GM12891 (cell line): ENCODE data around the gene CARNS1.

Source experiments
- DNase-seq: peaks from one replicate; pipeline ENCODE4 v3.0.0; 2011; ENCODE audit warnings: low spot score; ENCODE audit not compliant: insufficient read length
- FAIRE-seq: peaks from 2 replicates; lab custom pipeline; 2011; peaks lifted over from hg19 to GRCh38; lab: Jason Lieb, UNC
- PAX5 ChIP-seq: IDR thresholded peaks from 2 replicates; pipeline ENCODE4 v1.6.1; 2011; ENCODE audit warnings: low read length, moderate library complexity, mild to moderate bottlenecking; ENCODE audit not compliant: insufficient read depth, severe bottlenecking
- POLR2A ChIP-seq: IDR thresholded peaks from 2 replicates; pipeline ENCODE4 v1.6.1; 2011; ENCODE audit warnings: low read depth, low read length, control low read depth
- POLR2AphosphoS5 ChIP-seq: IDR thresholded peaks from 2 replicates; pipeline ENCODE4 v1.6.1; 2011; ENCODE audit warnings: low read depth, low read length, control low read depth
- POU2F2 ChIP-seq: IDR thresholded peaks from 2 replicates; pipeline ENCODE4 v1.6.1; 2011; ENCODE audit warnings: low read depth, mild to moderate bottlenecking, control low read depth, low read length, moderate library complexity
- SPI1 ChIP-seq: IDR thresholded peaks from 2 replicates; pipeline ENCODE4 v1.6.1; 2011; ENCODE audit warnings: low read depth, low read length, control low read depth
- TAF1 ChIP-seq: IDR thresholded peaks from 2 replicates; pipeline ENCODE4 v1.6.1; 2011; ENCODE audit warnings: low read depth, low read length, control low read depth

The CARNS1 gene

DNA sequence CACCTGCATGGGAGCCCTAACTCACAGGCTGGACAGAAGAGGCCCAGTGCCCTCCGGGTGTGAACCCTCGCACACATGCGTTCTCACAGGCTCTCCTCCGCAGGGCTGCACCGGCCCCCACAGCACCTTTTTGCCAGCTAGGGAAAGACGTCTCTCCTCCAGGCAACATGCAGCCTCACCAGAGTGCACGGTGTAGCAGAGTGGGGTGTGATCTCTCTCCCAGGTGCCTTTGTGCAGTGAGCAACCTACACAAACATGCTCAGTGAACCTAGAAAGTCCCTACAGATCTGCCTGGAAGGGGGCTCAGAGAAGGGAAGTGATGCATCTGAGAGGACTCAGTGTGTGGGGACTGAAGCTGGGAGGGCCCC is 3.7 kb upstream of the CARNS1 start:
- FAIRE-seq (peak; percentile 62), DNase-seq (no peak)
- TF ChIP-seq TAF1 (no peak), SPI1 (peak; percentile 48; the same call in 1 of the 2 replicates), POLR2A (no peak), PAX5 (no peak), POU2F2 (no peak), POLR2AphosphoS5 (no peak)

DNA sequence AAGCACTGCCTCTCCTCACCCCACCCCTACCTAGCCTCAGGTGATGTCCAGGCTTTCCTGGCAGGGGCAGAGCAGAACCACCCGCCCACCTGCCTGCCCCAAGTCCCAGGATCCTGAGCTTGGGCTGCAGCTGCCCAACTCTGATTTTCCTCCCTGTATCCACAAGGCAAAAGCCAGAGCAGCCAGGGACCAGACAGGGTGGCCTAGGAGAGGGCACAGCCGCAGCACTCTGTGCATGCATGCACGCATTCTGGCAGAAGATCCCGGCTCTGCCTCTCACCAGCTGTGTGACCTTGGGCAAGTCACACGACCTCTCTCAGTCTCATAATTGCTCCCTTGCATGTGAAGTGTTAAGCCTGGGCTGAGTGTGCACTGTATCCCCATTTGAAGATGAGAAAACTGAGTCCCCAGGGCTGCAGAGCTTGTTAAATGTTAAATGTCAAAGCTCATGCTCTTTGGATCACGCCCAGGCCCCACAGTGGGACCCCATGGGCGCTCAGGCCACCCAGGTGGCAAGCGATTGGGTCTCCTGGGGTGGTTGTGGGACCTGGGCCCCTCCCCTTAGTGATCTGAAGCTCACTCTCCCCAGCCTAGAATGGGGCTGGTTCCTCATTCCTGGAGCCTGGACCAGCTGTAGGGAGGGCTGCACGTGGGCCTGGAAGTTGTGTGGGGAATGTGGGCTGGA is 2.8 kb upstream of the CARNS1 start:
- DNase-seq (no peak), FAIRE-seq (no peak)
- TF ChIP-seq TAF1 (no peak), POLR2AphosphoS5 (no peak), POU2F2 (no peak), POLR2A (no peak), SPI1 (no peak), PAX5 (no peak)

DNA sequence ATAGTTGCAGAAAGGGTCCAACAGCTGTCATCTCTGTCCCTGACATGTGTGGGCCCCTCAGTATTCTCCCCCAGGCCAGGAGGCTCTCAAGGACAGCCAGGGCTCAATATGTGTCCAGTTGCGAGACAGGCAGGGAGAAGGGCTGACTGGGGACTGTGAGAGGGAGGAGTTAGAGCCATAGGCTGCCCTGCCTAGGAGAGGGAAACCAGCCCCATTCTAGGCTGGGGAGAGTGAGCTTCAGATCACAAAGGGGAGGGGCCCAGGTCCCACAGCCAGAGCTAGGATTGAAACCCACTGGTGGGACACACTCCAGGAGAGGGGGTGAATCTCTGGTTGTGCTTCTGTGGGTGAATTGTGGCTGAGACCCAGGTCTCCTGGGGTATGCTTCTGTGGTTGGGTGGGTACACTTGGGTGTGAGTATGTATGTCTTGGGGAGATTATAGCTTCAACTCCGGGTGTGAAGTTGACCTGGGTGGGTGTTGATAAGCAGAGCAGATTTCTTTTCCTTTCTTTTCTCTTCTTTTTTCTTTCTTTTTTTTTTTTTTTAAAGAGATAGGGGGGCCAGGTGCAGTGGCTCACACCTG is 2.1 kb upstream of the CARNS1 start:
- DNase-seq (no peak), FAIRE-seq (no peak)
- no peak for TF ChIP-seq POLR2AphosphoS5
- TF ChIP-seq POU2F2, result no peak
- no peak for TF ChIP-seq POLR2A
- no peak for TF ChIP-seq SPI1
- no peak for TF ChIP-seq TAF1
- no peak for TF ChIP-seq PAX5

DNA sequence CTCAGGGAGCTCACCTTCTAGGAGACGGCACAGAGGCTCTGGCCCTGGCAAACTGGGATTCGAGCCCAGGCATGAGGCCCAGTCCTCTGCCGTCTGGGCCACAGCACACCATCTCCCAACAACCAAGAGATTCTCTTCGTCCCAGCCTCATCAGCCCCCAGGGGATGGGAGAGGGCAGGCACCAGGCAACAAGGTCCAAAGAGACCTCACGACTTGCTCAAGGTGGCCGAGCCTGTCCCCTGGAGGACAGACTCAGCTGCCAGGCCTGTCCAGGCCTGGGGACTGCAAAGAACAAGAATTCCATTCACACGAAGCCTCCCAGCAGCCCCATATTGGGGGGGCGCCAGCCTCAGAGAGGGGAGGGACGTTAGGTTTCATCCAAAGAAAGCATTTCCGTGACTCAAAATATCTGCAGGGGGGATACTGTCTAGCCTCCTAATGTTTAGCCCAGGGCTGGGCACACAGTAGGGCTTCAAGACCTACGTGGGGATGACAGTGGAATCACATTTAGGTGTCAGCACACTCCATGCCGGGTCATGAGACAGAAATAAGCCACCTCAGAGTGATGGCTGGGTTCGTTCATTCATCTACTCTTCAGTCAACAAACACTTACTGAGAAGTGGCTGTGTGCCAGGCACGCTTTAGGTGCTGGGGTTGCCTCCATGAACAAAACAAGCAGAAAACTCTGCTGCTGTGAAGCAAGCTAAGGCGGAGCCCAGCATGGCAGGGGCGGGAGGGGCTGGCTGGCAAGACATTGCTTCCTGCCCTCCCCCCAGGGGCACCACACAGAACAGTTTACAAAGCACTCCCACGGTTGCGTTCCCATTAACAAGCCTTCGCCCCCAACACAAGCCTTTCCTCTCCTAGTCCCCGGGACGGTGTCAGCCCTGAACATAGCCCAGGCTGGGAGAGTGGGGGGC is 1.2 kb downstream of the CARNS1 start:
- FAIRE-seq, result peak; percentile 72

DNA sequence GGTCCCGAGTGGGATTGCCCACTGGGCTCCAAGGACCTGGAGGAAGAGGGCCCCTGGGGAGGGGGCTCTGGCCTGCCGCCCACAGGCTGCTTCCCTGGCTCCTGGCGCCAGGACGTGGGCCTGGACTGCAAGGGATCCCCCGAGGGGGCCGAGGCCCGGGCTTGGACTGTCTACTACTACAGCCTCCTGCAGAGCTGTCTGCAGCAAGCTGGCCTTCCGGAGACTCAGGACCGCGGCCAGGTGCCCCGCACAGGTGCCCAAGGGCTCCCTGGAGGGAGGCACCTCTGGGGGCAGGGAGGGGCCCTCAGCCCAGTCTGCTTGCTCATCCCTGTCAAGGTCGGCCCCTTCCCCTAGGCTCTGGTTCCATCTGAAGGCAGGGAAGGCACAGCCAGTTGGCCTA is 1.9 kb downstream of the CARNS1 start:
- DNase-seq, result no peak
- TF ChIP-seq POLR2AphosphoS5 (no peak), TAF1 (no peak), PAX5 (no peak), POLR2A (no peak), POU2F2 (no peak), SPI1 (no peak)
- no peak for FAIRE-seq

More for the DNA sequence above, 1.2 kb downstream of the CARNS1 start:
- TF ChIP-seq POLR2AphosphoS5 (no peak), TAF1 (no peak), POLR2A (no peak), POU2F2 (no peak)
- DNase-seq, result no peak

DNA sequence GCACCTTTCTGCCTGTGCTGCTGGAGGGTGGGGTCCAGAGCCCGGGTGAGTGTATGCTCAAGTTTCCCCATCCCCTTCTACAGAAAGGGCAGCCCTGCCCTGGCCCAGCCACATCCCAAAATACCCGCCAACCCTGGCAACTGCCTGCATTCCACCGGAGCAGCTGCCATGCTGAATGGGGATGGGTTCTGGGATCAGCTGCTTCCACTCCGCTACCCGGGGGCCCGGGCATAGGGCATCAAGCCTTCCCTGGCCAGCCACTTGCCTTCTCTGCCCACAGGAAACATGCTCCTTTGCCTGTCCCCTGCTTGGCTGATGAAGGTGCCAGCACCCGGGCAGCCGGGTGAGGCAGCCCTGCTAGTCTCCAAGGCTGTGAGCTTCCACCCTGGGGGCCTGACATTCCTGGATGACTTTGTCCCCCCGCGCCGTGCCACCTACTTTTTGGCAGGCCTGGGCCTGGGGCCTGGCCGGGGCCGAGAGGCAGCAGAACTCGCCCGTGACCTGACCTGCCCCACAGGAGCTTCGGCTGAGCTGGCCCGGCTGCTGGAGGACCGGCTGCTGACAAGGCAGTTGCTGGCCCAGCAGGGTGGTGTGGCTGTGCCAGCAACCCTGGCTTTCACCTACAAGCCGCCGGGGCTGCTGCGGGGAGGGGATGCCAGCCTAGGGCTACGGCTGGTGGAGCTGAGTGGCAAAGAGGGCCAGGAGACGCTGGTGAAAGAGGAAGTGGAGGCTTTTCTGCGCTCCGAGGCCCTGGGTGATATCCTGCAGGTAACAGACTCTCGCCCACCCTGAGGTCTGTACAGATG is 3.2 kb downstream of the CARNS1 start:
- TF ChIP-seq SPI1 (peak; percentile 83), PAX5 (no peak)
- peak; percentile 60 for FAIRE-seq
- DNase-seq, result no peak

DNA sequence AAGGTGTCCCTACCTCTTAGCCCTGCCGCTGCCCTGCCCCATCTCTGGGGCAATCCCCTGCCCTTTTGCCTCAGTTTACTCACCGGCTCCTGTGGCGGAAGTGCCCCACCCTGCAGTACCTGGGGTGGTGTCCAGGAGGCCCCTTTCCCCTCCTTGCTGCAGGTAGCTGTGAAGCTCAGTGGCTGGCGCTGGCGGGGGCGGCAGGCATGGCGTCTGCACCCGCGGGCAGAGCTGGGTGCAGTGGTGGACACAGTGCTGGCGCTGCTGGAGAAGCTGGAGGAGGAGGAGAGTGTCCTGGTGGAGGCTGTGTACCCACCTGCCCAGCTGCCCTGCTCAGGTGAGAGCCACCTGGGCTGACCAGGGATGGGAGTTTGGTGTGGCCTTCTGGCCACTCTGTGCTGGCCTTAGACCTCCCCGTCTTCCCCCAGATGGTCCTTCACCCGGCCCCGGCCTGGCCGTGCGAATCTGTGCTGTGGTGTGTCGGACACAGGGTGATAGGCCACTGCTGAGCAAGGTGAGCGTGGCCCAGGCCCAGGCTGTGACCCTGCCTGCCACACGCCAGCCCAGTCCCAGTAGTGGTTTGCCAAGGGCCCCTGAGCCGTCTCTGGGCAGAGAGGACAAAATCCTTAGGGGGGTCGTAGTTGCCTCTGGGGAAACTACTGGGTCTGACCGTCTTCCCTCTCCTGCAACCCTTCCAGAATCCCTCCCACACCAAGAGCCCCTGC is 4.0 kb downstream of the CARNS1 start:
- no peak for FAIRE-seq
- TF ChIP-seq POLR2A (no peak), POLR2AphosphoS5 (no peak), SPI1 (no peak), PAX5 (no peak), POU2F2 (no peak), TAF1 (no peak)

DNA sequence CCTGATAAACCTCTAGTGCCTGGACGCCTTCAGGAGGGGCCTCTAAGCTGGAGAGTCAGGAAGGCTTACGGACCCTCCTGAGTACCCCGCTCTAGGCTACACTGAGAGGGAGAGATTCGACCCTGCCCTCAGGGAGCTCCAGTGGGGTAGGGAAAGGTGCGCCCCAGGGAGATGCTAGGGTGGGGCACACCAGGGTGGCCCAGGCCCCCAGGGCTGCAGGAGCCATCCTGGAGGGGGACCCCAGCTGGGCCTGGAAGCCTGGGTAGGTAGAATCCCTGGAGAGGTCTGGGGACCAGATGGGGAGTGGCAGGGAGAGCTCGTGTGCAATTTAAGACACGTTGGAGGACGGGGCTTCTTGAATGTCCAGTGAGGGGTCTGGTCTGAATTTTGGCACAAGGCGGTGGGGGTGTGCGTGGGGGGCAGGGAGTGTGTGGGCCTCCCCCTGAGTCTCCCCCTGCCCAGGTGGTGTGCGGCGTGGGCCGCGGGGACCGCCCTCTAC is 4.7 kb downstream of the CARNS1 start:
- no peak for FAIRE-seq
- no peak for TF ChIP-seq SPI1
- TF ChIP-seq POLR2A, result no peak
- TF ChIP-seq POLR2AphosphoS5, result no peak
- TF ChIP-seq POU2F2, result no peak
- no peak for TF ChIP-seq TAF1
- TF ChIP-seq PAX5, result no peak

More for the DNA sequence above, 4.0 kb downstream of the CARNS1 start:
- DNase-seq, result no peak

More for the DNA sequence above, 4.7 kb downstream of the CARNS1 start:
- no peak for DNase-seq
